AG04450 (cell line): ENCODE results near the gene GRM4. TPM values are rescaled to one million over a fixed set of nuclear protein-coding genes. Genes with fewer than 3 reads are reported as not detected.

ENCODE experiments used
- CTCF ChIA-PET: fragments of 300-600, 350-600 bp; formaldehyde crosslinking; extraction: SDS; loops from one replicate; lab custom pipeline; 2022; ENCODE audit warnings: antibody characterized with exemption, inconsistent platforms; lab: Charles Lee
- POLR2A ChIA-PET: fragments of 350-600 bp; formaldehyde crosslinking; extraction: SDS; loops from one replicate; lab custom pipeline; 2021; ENCODE audit warnings: antibody characterized with exemption, inconsistent platforms; lab: Yijun Ruan, JAX
- DNase-seq: peaks from one replicate; pipeline ENCODE4 v3.0.0-alpha.2; 2011; ENCODE audit warnings: low read depth, low spot score
- H3K27ac ChIP-seq: one replicate; pipeline ENCODE4 v1.5.1; 2012; ENCODE audit warnings: low read depth, low read length, control low read depth
- H3K27me3 ChIP-seq: one replicate; pipeline ENCODE4 v1.6.0; 2012; ENCODE audit warnings: low read length; ENCODE audit not compliant: control insufficient read depth, insufficient read depth
- H3K4me3 ChIP-seq: 2 replicates; pipeline ENCODE4 v1.5.1; 2011; ENCODE audit warnings: mild to moderate bottlenecking, low read depth, low read length, control low read depth
- H3K9me3 ChIP-seq: 2 replicates; pipeline ENCODE4 v1.5.1; 2012; ENCODE audit warnings: low read length; ENCODE audit not compliant: control insufficient read depth, insufficient read depth
- CTCF ChIP-seq: IDR thresholded peaks from 2 replicates; pipeline ENCODE4 v1.5.1; 2011; ENCODE audit warnings: low read depth, low read length, control low read depth, inconsistent platforms
- polyA plus RNA-seq: library from polyadenylated mRNA; depleted of rRNA; stranded (reverse); fragments of >200 nt; gene quantifications from 2 replicates; pipeline ENCODE4 v1.2.3, GENCODE V29; 2011

Gene GRM4
- polyA plus RNA-seq, 1 experiment = not detected

GRCh38 chr6:34138191-34138590 lies 7.7 kb downstream of the GRM4 start:
- ChIA-PET CTCF (interaction anchor here (0.6 to 0.7 kb wide), 2 partner anchors 25 to 302 kb away, joined by 3 to 4 read pairs; no protein-coding TSS in a partner anchor), POLR2A (no interaction called here)
- TF ChIP-seq CTCF = no peak
- no peak overlapping the region for H3K27ac ChIP-seq
- no peaks in the 10 kb centered on the region; the same call in 1 of the 2 replicates for H3K9me3 ChIP-seq
- no peak overlapping the region for H3K4me3 ChIP-seq
- DNase-seq = no peak
- peaks cover 67% of the 10 kb centered on the region for H3K27me3 ChIP-seq

GRCh38 chr6:34135541-34135940 lies 10.3 kb downstream of the GRM4 start:
- Histone ChIP-seq H3K27ac (no peak overlapping the region), H3K9me3 (no peaks in the 10 kb centered on the region; the same call in 1 of the 2 replicates), H3K27me3 (peaks cover 44% of the 10 kb centered on the region), H3K4me3 (no peak overlapping the region)
- CTCF ChIA-PET = no interaction called here
- no peak for TF ChIP-seq CTCF
- POLR2A ChIA-PET = no interaction called here
- no peak for DNase-seq

- ChIA-PET CTCF (no interaction called here), POLR2A (no interaction called here)
- TF ChIP-seq CTCF = no peak
- Histone ChIP-seq H3K9me3 (no peaks in the 10 kb centered on the region; the same call in 1 of the 2 replicates), H3K27ac (no peak overlapping the region), H3K27me3 (peaks cover 26% of the 10 kb centered on the region), H3K4me3 (no peak overlapping the region)
- DNase-seq = no peak
These were observed 13.3 kb downstream of the GRM4 start for GRCh38 chr6:34132486-34133185.

GRCh38 chr6:34131326-34132290 lies 14.3 kb downstream of the GRM4 start:
- ChIA-PET POLR2A (no interaction called here), CTCF (no interaction called here)
- H3K4me3 ChIP-seq = no peak overlapping the region
- no peak overlapping the region for H3K27ac ChIP-seq
- peaks cover 21% of the 10 kb centered on the region for H3K27me3 ChIP-seq
- DNase-seq = no peak
- no peaks in the 10 kb centered on the region; the same call in 1 of the 2 replicates for H3K9me3 ChIP-seq
- no peak for TF ChIP-seq CTCF
